HEK293T (cell line): ENCODE data around the gene SIGLEC5.

Source experiments
- FOXA1 ChIP-seq: fragments of 450-650 bp; IDR thresholded peaks from 2 replicates; pipeline ENCODE4 v1.6.1; 2016; ENCODE audit warnings: mild to moderate bottlenecking
- FOXM1 ChIP-seq: fragments of 450-650 bp; IDR thresholded peaks from 2 replicates; pipeline ENCODE4 v1.6.1; 2017; ENCODE audit warnings: mild to moderate bottlenecking, borderline replicate concordance
- L3MBTL2 ChIP-seq: fragments of 450-650 bp; conservative IDR thresholded peaks from 2 replicates; pipeline ENCODE4 v1.6.1; 2016; ENCODE audit warnings: mild to moderate bottlenecking
- NFRKB ChIP-seq: fragments of 450-650 bp; IDR thresholded peaks from 2 replicates; pipeline ENCODE4 v1.6.1; 2016; ENCODE audit warnings: mild to moderate bottlenecking, moderate library complexity
- SP1 ChIP-seq: fragments of 450-650 bp; IDR thresholded peaks from 2 replicates; pipeline ENCODE4 v1.6.1; 2017
- SUZ12 ChIP-seq: fragments of 450-650 bp; IDR thresholded peaks from 2 replicates; pipeline ENCODE4 v1.6.1; 2016; ENCODE audit warnings: mild to moderate bottlenecking
- TARDBP ChIP-seq: fragments of 450-650 bp; IDR thresholded peaks from 2 replicates; pipeline ENCODE4 v1.6.1; 2016

DNA sequence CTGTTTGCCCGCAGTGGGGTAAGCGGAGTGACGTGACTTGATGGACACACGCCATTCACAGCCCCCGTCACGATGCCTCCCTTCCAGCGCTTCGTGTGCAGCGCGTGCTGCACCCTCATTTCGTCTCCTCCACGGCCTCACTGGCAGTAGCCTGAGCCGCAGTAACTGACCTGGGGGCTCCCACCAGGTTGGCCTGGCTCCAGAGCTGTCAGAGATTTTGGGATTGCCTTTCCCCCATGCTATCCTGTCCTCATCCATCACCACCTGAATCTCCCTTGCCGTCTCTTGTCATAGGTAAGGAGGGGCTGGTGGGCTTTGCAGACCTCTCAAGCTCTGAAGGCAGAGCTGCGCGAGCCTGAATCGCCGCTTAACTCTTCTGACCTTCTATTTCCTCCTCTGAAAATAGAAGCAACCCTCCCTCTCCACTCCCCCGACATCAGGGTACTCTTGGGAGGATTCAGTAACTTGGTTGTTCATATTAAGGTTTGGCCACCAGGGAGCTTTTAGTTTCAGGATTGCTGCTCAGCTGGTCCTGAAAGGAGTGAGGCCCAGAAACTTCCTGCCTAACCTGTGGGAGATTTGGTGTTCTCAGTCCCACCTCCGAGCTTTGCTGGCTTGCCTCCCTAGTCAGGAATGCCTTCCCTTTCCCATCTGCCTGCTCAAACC is 27.9 kb downstream of the SIGLEC5 start:
- TF ChIP-seq SUZ12: no peak
- no peak for TF ChIP-seq FOXM1
- no peak for TF ChIP-seq NFRKB
- no peak for TF ChIP-seq L3MBTL2
- no peak for TF ChIP-seq TARDBP
- TF ChIP-seq FOXA1: no peak
- TF ChIP-seq SP1: no peak
